ENCODE measurements around the gene AP3M1.
A peak's percentile ranks its signal among the peaks of the same experiment; 100 is the strongest.
"Not testable (repeated sequence)": the region's sequence is repeated elsewhere in the genome, so short reads cannot be mapped to it uniquely, and the experiment has no call there.

Gene AP3M1, protein sequence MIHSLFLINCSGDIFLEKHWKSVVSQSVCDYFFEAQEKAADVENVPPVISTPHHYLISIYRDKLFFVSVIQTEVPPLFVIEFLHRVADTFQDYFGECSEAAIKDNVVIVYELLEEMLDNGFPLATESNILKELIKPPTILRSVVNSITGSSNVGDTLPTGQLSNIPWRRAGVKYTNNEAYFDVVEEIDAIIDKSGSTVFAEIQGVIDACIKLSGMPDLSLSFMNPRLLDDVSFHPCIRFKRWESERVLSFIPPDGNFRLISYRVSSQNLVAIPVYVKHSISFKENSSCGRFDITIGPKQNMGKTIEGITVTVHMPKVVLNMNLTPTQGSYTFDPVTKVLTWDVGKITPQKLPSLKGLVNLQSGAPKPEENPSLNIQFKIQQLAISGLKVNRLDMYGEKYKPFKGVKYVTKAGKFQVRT

DNA sequence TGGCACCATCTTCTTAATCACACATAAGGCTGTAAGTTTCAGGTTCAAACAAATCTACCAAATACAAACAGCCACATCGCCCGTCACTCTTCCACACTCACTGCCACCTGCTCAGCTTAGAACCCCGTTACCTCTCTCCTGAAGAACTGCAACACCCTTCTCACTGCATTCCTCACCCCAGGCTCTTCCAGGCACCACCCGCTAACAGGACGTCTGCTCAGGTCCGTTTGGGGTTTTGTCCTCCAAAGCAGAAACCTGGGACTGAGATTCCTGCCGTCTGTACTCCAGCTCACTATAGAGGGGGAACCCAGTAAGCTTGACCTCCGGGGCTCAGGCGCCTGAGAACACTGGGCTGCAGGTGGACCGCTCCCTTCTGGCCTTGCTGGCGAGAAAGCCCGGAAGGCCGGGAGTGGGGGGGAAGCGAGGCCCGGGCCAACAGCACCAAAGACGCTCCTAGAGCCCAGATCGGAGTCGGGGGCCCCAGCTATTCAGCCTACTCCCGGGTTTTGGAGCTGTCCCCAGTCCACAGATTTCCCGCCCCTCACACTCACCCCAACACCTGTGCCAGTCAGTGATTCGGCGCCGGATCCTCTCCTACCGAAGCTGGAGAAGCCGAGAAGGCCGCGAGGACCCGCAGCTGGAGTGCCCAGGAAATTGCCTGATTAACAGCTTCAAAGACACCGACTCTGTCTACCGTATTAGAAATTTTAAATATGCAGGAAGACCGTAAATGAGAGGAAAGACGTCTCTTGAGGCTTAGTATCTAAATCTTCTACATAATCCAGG lies at the start of gene AP3M1:
TSS of gene AP3M1 (minus strand) at position 625 of the 786 bp plus-strand sequence. CDS start 12,449 bp downstream, outside the sequence.
- DNase-seq (ENCODE audit: low spot score) = no peak

DNA sequence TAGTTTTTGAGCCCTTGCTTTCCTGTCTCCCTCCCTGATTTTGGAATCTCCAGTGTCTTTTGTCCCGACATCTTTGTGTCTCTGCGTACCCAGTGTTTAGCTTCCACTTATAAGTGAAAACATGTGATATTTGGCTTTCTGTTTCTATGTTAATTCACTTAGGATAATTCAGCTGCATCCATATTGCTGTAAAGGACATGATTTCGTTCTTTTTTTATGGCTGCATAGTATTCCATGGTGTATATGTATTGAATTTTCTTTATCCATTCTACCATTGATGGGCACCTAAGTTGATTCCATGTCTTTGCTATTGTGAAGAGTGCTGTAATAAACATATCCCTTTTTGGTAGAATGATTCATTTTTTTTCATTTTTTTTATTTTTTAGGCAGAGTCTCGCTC lies 48.7 kb upstream of the AP3M1 start:
- DNase-seq (ENCODE audit: low spot score) = no peak

DNA sequence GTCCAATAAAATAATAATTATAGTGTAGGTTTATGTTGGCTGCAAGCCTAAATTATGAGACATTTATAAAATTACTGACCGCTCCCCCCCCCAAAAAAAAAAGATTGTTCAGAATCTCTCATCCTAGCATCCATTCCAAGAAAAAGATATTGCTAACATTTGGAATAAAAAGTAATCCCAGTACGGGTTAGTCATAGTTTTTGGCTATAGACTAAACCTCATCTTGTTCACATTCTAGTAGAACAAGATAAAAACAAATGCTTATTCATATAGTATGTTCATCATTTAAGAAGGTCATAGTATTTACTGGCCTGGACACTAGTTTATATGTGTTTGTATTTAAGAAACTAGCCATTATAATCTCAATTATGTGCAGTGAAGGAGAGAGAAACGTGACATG lies 44.4 kb upstream of the AP3M1 start:
- DNase-seq (ENCODE audit: low spot score) = no peak

DNA sequence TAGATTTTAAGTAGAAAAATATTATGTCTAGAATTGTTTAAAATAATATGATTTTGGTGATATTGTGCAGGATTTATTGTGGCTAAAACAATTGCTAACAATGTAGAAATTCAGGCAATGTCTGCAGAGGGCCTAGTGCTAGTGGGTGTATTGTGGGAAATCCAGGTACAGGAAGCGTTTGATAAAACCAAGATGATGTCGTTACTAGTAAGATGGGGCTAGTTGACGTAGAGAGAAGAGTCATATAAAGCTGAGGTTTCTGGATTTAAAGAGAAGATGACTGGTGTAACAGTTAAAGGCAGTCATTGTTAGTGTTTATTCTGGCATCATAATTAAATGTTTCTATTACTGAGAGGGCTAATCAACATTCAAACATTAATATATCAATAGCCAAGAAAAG lies 43.9 kb upstream of the AP3M1 start:
- DNase-seq (ENCODE audit: low spot score) = no peak

DNA sequence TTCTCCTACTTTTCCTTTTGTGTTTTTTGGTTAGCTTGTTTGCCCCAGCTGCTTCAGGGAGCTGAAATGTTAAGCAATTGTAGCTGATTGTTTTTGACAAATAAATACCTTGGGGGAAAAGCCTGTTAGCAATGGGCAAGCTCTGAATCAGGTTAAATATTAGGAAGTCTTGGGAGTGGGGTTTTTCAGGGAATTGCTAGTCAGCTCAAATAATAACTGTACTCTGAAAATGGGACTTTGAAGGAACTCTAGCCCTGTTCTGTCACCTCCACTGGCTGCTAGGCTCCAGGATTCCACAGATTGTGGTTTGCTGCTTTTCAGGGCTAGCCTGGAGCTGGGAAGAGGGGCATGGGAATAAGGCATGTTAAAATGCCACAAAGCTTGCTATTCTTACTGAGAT lies 39.9 kb upstream of the AP3M1 start:
- DNase-seq (ENCODE audit: low spot score) = no peak

DNA sequence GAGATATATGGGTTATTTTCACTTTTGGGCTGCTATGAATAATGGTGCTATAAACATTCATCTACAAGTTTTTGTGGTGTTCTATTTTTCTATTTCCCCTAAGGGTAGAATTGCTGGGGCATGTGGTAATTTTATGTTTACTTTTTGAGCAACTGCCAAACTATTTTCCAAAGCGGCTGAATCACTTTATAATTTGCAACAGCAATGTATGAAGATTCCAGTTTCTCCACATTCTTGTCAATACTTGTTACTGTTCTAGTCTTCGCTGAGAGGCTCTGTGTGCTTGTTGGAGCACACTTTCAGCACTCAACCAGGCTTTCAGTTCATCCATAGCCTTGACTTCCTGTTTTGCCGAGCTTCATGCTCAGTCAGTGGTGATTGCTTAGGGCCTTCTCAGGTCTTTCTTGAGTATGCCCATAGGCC lies 39.4 kb upstream of the AP3M1 start:
- peak; percentile 77 for DNase-seq (ENCODE audit: low spot score)

DNA sequence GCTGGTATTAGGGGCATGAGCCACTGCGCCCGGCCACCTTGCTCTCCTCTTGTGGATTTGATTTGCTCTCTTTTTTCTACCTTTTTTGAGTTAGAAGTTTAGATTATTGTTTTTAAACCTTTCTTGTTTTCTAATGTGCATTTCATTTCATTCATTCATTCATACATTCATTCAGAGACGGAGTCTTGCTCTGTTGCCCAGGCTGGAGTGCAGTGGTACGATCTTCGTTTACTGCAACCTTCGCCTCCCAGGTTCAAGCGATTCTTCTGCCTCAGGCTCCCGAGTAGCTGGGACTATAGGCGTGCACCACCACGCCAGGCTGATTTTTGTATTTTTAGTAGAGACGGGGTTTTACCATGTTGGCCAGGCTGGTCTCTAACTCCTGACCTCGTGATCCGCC lies 38.0 kb upstream of the AP3M1 start:
- DNase-seq (ENCODE audit: low spot score) = not testable (repeated sequence)

DNA sequence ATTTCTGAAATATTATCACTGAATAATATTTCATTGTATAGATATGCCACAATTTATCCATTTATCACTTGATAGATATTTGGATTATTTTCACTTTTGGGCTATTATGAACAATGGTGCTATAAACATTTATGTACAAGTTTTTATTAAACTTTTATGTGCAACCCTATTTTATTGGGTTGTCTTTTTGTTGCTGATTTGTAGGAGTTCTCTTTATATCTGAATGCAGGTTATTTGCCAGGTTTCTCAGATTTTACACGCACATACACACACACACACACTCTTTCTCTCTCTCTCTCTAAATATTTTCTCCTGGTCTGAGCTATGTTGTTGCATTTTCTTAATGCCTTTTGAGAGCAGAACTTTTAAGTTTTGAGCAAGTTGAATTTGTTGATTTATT lies 36.6 kb upstream of the AP3M1 start:
- no peak for DNase-seq (ENCODE audit: low spot score)

DNA sequence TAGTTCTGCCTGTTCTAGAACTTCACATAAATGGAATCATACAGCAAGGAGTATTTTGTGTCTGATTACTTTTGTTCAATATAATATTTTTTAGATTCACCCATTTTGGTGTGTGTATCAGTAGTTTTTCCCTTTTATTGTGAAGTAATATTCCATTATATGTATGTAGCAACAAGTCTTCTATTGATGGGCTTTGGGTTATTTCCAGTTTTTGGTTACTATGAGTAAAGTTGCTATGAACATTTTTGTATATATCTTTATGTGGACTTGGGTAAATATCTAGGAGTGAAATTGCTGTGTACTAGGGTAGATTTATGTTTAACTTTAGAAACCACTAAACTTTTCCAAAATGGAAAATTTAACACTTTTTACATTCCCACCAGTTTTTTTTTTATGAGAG lies 36.0 kb upstream of the AP3M1 start:
- DNase-seq (ENCODE audit: low spot score) = no peak

DNA sequence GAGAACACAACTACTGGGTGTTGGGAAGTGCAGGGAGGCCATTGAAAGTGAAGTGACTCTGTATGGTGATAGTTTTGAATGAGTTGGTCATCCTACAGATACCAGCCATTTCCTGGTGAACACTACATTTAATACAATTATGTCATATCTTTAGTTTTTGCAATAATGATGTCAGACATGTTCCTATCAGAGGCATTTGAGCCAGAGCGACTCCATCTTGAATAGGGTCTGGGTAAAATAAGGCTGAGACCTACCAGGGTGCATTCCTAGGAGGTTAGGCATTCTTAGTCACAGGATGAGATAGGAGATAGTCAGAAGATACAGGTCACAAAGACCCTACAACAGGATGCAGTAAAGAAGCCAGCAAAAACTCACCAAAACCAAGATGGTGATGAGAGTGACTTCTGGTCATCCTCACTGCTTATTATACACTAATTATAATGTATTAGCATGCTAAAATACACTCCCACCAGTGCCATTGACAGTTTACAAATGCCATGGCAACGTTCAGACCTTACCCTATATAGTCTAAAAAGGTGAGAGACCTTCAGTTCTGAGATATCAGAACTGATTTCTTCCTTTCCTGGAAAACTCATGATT lies 28.6 kb upstream of the AP3M1 start:
- no peak for DNase-seq (ENCODE audit: low spot score)

DNA sequence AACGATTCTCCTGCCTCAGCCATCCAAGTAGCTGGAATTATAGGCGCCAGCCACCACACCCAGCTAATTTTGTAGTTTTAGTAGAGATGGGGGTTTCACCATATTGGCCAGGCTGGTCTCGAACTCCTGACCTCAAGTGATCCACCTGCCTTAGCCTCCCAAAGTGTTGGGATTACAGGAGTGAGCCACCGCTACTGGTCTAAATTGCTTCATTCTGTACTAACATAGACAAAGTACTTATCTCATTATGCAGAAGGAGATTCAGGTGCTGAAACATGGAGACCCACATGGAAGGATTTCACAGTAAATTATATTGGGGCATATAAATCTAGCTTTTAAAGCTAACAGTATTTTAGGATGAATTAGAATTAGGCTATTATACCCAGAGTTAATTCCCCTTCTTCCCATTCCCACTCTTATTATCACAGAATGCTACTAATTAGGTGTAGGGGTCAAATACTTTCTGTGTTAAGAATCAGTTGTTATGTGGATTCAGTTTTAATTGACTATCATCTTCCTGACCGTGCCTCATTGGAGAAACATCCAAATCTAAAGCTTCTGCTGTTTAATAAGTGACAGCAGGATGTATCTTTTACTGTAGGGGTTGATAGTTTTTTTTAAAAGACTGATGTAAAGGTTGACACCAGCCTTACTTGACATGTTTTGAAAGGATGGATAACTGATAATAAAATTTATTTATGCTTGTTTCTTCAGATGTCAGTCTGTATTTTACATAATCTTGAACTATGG lies 27.6 kb upstream of the AP3M1 start:
- no peak for DNase-seq (ENCODE audit: low spot score)

DNA sequence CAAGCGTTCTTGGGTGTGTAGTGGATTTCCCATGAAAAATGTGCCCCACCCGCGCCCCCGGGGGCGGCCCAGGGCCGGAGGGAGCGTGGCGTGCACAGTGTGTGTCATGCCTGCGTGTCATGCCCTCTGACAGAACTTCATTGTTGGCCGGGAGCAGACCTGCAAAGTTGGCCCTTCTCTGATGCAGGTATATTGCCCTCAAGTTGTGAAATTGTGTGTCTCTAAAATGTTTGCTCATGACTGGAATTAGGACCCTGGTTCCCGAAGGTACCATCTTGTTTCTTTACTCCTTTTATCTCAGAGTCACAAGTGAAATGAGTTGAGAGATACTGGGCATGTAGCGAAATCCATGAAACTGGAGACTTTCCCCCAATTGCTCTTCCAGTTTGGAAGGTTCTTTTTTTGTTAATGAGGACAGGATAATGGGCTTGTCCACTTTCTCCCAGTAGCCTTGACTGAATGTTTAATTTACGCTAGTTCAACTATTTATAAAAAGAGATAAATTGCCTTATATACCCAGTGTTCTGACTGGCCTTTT lies 26.6 kb upstream of the AP3M1 start:
- peak; percentile 37 for DNase-seq (ENCODE audit: low spot score)

DNA sequence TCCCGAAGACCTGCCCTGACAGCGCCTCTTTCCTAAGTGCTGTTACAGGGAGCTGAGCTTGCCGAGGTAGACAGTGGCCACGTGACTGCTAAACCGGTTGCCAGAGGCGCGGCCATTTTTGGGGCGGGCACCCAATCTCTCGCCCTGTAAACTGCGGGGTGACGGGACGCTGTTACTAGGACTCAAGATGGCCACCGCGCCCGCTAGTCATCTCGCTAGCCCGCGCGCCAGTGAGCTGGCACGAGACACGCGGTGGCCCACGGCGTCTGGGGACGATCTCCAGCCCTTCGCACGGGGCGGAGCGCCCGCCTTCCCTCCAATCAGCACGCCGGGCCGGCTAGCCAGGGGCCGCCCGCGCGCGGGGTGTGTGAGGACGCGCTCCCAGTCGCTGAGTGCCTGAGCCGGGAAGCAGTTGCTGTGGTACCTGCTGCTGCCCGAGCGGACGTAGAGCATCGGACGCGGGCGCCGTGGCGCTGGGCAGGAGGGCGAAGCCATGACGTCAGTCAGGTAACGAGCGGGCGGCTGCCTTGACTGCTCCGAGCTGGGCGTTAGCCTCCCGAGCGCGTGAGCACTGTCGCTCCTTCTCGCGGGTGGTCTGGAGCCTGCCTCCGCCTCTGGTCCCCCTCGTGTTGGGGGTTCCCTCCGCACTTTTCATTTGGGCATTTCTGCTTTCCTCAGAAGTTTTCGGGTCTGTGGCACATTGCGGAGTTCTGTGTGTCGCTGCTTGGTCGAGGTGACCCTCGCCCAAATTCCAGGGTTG lies 25.9 kb upstream of the AP3M1 start:
- DNase-seq (ENCODE audit: low spot score) = peak; percentile 97

DNA sequence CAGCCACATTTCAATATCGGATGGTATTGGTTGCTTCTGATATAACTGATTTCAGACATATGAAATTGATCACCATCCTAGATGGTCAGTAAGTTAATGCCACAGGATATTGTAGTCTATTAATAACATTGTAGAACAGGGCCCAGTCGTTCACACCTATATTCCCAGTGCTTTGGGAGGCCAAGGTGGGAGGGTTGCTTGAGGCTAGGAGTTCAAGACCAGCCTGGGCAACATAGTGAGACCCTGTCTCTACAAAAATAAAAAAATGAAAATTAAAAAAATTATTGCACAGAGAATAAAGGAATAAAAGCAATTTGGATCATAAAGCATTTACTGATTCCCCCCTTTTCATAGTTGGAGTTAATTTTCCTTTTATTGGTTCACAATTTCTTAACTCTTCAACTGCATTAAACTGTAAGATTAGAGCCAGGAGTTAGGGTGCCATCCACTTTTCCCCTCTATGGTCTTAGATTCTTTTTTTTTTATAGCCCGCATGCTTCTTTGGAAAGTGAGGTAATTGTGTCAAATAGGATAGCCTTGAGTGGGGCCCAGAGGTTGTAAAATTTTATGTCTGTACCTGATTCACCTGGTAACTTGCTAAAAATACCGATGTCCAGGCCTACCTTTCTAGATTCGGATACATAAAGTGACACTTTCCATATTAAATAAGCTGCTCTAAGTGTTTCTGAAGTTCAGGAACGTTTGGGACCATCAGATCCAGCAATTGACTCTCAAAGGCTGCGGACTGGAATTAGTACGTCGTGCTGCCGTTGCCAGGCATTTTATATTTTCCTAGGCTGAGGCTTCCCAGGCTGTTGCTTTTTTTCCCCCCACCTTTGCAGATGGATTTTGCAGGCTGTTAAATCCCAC lies 25.1 kb upstream of the AP3M1 start:
- DNase-seq (ENCODE audit: low spot score) = peak; percentile 32

DNA sequence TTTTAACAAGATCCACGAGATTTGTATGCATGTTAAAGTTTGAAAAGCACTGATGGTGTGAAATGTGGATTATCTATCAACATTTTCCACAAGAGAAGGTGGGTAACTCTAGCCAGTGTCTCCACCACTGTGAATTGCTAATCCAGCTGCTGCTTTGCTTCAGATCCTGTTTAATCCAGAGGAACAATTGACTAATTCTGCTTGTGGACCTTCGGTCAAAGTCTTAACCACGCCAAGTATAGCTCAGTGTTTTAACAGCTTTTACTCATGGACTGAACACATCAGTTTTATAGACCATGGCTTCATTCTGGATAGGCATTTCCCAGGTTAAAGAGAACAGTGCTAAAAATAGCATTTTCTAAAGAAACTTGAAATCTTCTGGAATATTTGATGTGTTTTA lies 23.9 kb upstream of the AP3M1 start:
- DNase-seq (ENCODE audit: low spot score) = no peak

DNA sequence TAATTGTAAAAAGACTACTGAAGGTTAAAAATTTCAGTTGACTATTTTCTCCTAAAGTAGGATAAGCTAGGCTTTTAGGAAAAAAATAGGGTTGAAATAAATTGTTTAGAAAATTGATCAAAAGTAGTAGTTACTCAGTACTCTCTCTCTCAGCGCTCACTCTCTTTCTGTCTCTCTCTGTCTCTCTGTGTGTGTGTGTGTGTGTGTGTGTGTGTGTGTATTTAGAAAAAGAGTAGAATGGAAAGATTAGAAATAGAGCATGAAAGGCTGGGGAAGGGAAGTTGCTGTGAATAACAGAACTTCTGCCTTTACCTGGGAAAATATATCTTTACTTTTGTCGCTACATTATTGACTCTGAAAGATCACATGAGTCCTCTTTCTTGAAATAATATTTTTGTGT lies 21.0 kb upstream of the AP3M1 start:
- DNase-seq (ENCODE audit: low spot score) = no peak

DNA sequence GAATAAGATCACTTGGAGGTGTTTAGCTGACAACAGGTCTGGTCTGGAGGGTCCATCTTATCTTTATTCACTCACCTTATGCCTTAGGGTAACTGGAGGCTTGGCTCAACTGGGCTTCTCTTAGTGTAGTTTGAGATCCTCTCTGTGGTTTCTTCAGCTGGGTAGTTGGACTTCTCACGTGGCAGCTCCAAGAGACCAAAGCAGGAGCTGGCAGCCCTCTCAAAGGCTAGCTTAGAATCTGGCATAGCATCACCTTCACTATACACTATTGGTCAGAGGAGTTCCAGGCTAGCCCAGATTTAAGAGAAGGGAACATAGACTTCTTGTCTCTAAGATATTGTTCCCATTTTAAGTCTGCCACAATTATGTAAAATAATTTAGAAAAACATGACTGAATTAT lies 16.8 kb upstream of the AP3M1 start:
- DNase-seq (ENCODE audit: low spot score) = no peak

DNA sequence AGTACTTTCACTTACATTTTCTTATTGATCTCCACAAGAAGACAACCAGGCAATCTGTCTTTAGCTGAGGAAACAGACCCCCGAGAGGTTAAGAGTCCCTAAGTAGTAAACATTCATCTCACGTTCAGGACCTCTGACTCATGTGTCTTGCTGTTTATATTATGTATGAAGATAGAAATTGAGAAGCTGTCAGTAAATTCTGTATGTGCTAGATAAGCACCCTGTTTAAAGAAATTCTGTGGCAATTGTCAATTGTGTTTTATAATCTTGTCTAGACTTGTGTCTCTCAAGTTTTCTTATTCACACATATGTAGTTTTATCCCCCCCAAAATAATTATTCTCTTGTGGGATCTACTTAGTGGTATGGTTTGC lies 14.9 kb upstream of the AP3M1 start:
- no peak for DNase-seq (ENCODE audit: low spot score)

DNA sequence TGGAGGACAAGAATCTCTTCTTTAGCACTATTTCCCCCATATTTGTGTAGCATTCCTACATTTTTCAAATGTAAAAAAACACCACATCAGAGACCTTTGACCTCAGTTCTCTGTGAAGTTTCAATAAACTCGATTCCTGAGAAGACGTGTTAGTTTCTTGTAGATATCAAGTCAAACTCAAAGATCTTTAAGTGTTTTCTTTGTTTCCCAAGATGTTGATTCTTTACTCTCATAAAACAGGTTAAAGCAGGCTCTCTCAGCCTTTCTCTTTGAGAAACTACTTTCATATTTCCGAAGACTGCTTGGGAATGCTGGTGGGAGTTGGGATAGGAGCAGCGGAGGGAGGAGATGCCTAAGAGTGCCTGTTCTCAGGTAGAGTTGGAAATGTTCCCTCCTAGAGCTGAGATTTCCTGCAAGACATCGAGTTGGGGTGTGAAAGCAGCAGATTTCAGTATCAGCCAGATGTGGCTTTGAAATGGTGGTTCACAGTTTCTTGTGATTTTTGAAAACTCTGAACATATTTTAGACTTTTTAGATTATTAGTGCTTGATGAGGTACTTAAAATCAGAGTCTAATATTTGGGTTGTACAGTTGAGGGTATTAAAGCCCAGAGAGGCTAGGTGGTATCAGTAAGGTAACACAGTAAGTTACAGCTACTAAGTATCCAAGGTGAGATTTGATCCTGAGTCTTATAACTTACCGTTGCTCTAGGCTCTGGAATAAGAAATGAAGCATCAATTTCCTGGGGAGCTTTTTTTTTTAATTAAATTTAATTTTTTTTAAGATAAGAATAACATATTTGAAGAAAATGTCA lies 14.3 kb upstream of the AP3M1 start:
- no peak for DNase-seq (ENCODE audit: low spot score)
